ENCODE measurements around the gene SLC4A3. TPM values are rescaled to one million over a fixed set of nuclear protein-coding genes. Genes with fewer than 3 reads are reported as not detected.
A peak's percentile ranks its signal among the peaks of the same experiment; 100 is the strongest.

Gene SLC4A3
- total RNA-seq, 1 experiment from 2014 or later, result 7.3 TPM

GRCh38 chr2:219658196-219658846 lies 30.9 kb downstream of the SLC4A3 start:
- POLR2A ChIA-PET (ENCODE audit: unreplicated experiment), result no interaction called here
- no peaks in the 10 kb centered on the region for H4K20me1 ChIP-seq (ENCODE audit: insufficient read depth)
- H3K4me2 ChIP-seq, result no peak overlapping the region
- peaks cover 28% of the 10 kb centered on the region for H3F3A ChIP-seq (ENCODE audit: insufficient read depth, low read depth)
- CTCF ChIA-PET, result no interaction called here
- no peaks in the 10 kb centered on the region for H3K36me3 ChIP-seq (ENCODE audit: low read depth)
- DNase-seq, result no peak
- peaks cover 26% of the 10 kb centered on the region for H3K4me1 ChIP-seq (replicated peaks; ENCODE audit: insufficient read depth)
- no peaks in the 10 kb centered on the region for H3K27me3 ChIP-seq (ENCODE audit: insufficient read depth, low read depth)
- TF ChIP-seq EZH2 (IDR thresholded peaks at IDR 0.05; ENCODE audit: low read depth) (no peak), CTCF (conservative IDR thresholded peaks at IDR 0.05) (no peak)
- no peak overlapping the region for H2AFZ ChIP-seq
- H3K9me2 ChIP-seq (ENCODE audit: insufficient read depth), result no peaks in the 10 kb centered on the region
- H3K9me3 ChIP-seq (ENCODE audit: insufficient read depth, low read depth), result peaks cover 24% of the 10 kb centered on the region; the same call in 1 of the 2 replicates
- H3K4me3 ChIP-seq, result no peak overlapping the region
- H3K79me2 ChIP-seq (ENCODE audit: low read depth), result no peaks in the 10 kb centered on the region
- intact Hi-C loops (cut with micrococcal nuclease; ENCODE audit: unreplicated experiment), result no loop called here
- BruUV-seq (replicated peaks), result no TSS peak
- no peak overlapping the region for H3K27ac ChIP-seq

GRCh38 chr2:219658874-219659273 lies 31.4 kb downstream of the SLC4A3 start:
- Histone ChIP-seq H3K4me1 (replicated peaks; ENCODE audit: insufficient read depth) (peaks cover 29% of the 10 kb centered on the region), H4K20me1 (ENCODE audit: insufficient read depth) (no peaks in the 10 kb centered on the region), H3K4me2 (no peak overlapping the region), H3K27ac (no peak overlapping the region), H3K27me3 (ENCODE audit: insufficient read depth, low read depth) (no peaks in the 10 kb centered on the region), H3F3A (ENCODE audit: insufficient read depth, low read depth) (peaks cover 33% of the 10 kb centered on the region), H3K9me2 (ENCODE audit: insufficient read depth) (no peaks in the 10 kb centered on the region), H3K9me3 (ENCODE audit: insufficient read depth, low read depth) (peaks cover 24% of the 10 kb centered on the region; the same call in 1 of the 2 replicates), H3K4me3 (no peak overlapping the region), H2AFZ (no peak overlapping the region), H3K36me3 (ENCODE audit: low read depth) (no peaks in the 10 kb centered on the region), H3K79me2 (ENCODE audit: low read depth) (no peaks in the 10 kb centered on the region)
- no peak for DNase-seq
- CTCF ChIA-PET, result no interaction called here
- intact Hi-C loops (cut with micrococcal nuclease; ENCODE audit: unreplicated experiment), result no loop called here
- no TSS peak for BruUV-seq (replicated peaks)
- POLR2A ChIA-PET (ENCODE audit: unreplicated experiment), result no interaction called here
- TF ChIP-seq EZH2 (IDR thresholded peaks at IDR 0.05; ENCODE audit: low read depth), result no peak
- no peak for TF ChIP-seq CTCF (conservative IDR thresholded peaks at IDR 0.05)

GRCh38 chr2:219661197-219661954 lies 33.9 kb downstream of the SLC4A3 start:
- Histone ChIP-seq H3K4me2 (peak overlapping the region; percentile 54), H3K27me3 (ENCODE audit: insufficient read depth, low read depth) (no peaks in the 10 kb centered on the region), H3K4me3 (peak overlapping the region; percentile 21; the same call in 1 of the 2 replicates), H3K9me3 (ENCODE audit: insufficient read depth, low read depth) (peaks cover 22% of the 10 kb centered on the region; the same call in 1 of the 2 replicates), H3K36me3 (ENCODE audit: low read depth) (no peaks in the 10 kb centered on the region), H4K20me1 (ENCODE audit: insufficient read depth) (no peaks in the 10 kb centered on the region), H3K9me2 (ENCODE audit: insufficient read depth) (no peaks in the 10 kb centered on the region), H3F3A (ENCODE audit: insufficient read depth, low read depth) (peaks cover 34% of the 10 kb centered on the region), H3K79me2 (ENCODE audit: low read depth) (no peaks in the 10 kb centered on the region), H3K4me1 (replicated peaks; ENCODE audit: insufficient read depth) (peaks cover 29% of the 10 kb centered on the region), H3K27ac (peak overlapping the region; percentile 94), H2AFZ (no peak overlapping the region)
- TF ChIP-seq CTCF (conservative IDR thresholded peaks at IDR 0.05), result no peak
- TF ChIP-seq EZH2 (IDR thresholded peaks at IDR 0.05; ENCODE audit: low read depth), result no peak
- ChIA-PET POLR2A (ENCODE audit: unreplicated experiment) (interaction anchor here (0.6 to 1.6 kb wide), 8 partner anchors 16 to 756 kb away, joined by 3 to 13 read pairs (median 4); no protein-coding TSS in a partner anchor), CTCF (interaction anchor here (1.0 kb wide), 1 partner anchor 21 kb away, joined by 4 read pairs; no protein-coding TSS in a partner anchor)
- TSS peak; percentile 62 for BruUV-seq (replicated peaks)
- intact Hi-C loops (cut with micrococcal nuclease; ENCODE audit: unreplicated experiment), result no loop called here
- DNase-seq, result peak in 1 of 2 experiments; percentile 56
